Measurements from ENCODE around the gene THAP4. TPM values are rescaled to one million over a fixed set of nuclear protein-coding genes. Genes with fewer than 3 reads are reported as not detected.

The THAP4 gene
- total and polyA plus RNA-seq, 2 experiments from 2014 or later, result 62.9 to 80.4 TPM

DNA sequence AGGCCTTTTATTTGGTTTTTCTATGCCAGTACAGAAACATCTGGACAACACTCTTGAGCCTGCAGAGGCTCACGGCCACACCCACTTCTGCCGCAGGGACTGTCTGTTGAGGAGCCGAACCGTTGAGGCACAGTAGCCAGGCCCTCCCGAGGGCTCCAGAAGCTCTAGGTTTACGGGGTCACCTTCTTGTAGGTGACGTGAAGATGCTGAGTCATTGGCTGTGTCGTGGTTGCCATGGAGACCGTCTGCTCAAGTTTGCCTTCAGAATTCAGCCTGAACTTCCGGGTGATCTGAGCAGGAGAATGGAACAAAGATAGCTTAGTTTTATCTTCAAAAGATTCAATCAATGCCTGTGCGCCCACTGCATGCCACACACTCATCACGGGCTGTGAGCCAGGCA is 52.5 kb downstream of the THAP4 start (continued):
- no peak for TF ChIP-seq STAT1 (IDR thresholded peaks at IDR 0.05; ENCODE audit: unreplicated experiment)
- no peak for TF ChIP-seq ZNF114 (CRISPR knock-in tag; IDR thresholded peaks at IDR 0.05)
- TF ChIP-seq, protein P1, sequence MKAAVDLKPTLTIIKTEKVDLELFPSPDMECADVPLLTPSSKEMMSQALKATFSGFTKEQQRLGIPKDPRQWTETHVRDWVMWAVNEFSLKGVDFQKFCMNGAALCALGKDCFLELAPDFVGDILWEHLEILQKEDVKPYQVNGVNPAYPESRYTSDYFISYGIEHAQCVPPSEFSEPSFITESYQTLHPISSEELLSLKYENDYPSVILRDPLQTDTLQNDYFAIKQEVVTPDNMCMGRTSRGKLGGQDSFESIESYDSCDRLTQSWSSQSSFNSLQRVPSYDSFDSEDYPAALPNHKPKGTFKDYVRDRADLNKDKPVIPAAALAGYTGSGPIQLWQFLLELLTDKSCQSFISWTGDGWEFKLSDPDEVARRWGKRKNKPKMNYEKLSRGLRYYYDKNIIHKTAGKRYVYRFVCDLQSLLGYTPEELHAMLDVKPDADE (IDR thresholded peaks at IDR 0.05), result no peak
- no peak for TF ChIP-seq EZH2 (IDR thresholded peaks at IDR 0.05; ENCODE audit: low read depth, unreplicated experiment)
- no peak for TF ChIP-seq ZNF331 (CRISPR knock-in tag; IDR thresholded peaks at IDR 0.05; ENCODE audit: low read depth)
- TF ChIP-seq NANOG (IDR thresholded peaks at IDR 0.05; ENCODE audit: borderline replicate concordance), result no peak
- TF ChIP-seq, protein P2, sequence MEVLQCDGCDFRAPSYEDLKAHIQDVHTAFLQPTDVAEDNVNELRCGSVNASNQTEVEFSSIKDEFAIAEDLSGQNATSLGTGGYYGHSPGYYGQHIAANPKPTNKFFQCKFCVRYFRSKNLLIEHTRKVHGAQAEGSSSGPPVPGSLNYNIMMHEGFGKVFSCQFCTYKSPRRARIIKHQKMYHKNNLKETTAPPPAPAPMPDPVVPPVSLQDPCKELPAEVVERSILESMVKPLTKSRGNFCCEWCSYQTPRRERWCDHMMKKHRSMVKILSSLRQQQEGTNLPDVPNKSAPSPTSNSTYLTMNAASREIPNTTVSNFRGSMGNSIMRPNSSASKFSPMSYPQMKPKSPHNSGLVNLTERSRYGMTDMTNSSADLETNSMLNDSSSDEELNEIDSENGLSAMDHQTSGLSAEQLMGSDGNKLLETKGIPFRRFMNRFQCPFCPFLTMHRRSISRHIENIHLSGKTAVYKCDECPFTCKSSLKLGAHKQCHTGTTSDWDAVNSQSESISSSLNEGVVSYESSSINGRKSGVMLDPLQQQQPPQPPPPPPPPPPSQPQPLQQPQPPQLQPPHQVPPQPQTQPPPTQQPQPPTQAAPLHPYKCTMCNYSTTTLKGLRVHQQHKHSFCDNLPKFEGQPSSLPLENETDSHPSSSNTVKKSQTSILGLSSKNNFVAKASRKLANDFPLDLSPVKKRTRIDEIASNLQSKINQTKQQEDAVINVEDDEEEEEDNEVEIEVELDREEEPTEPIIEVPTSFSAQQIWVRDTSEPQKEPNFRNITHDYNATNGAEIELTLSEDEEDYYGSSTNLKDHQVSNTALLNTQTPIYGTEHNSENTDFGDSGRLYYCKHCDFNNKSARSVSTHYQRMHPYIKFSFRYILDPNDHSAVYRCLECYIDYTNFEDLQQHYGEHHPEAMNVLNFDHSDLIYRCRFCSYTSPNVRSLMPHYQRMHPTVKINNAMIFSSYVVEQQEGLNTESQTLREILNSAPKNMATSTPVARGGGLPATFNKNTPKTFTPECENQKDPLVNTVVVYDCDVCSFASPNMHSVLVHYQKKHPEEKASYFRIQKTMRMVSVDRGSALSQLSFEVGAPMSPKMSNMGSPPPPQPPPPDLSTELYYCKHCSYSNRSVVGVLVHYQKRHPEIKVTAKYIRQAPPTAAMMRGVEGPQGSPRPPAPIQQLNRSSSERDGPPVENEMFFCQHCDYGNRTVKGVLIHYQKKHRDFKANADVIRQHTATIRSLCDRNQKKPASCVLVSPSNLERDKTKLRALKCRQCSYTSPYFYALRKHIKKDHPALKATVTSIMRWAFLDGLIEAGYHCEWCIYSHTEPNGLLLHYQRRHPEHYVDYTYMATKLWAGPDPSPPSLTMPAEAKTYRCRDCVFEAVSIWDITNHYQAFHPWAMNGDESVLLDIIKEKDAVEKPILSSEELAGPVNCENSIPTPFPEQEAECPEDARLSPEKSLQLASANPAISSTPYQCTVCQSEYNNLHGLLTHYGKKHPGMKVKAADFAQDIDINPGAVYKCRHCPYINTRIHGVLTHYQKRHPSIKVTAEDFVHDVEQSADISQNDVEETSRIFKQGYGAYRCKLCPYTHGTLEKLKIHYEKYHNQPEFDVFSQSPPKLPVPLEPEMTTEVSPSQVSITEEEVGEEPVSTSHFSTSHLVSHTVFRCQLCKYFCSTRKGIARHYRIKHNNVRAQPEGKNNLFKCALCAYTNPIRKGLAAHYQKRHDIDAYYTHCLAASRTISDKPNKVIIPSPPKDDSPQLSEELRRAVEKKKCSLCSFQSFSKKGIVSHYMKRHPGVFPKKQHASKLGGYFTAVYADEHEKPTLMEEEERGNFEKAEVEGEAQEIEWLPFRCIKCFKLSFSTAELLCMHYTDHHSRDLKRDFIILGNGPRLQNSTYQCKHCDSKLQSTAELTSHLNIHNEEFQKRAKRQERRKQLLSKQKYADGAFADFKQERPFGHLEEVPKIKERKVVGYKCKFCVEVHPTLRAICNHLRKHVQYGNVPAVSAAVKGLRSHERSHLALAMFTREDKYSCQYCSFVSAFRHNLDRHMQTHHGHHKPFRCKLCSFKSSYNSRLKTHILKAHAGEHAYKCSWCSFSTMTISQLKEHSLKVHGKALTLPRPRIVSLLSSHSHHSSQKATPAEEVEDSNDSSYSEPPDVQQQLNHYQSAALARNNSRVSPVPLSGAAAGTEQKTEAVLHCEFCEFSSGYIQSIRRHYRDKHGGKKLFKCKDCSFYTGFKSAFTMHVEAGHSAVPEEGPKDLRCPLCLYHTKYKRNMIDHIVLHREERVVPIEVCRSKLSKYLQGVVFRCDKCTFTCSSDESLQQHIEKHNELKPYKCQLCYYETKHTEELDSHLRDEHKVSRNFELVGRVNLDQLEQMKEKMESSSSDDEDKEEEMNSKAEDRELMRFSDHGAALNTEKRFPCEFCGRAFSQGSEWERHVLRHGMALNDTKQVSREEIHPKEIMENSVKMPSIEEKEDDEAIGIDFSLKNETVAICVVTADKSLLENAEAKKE (CRISPR knock-in tag; IDR thresholded peaks at IDR 0.05), result no peak

- ATAC-seq, result no peak
- Mint-ChIP-seq H3K4me1 (peaks cover 6% of the 10 kb centered on the region), H3K9me3 (peaks cover 53% of the 10 kb centered on the region), H3K27me3 (ENCODE audit: insufficient read depth, low read depth, poor library complexity) (peaks cover 12% of the 10 kb centered on the region), H3K27ac (no peak overlapping the region), H3K36me3 (ENCODE audit: low read depth) (peaks cover 19% of the 10 kb centered on the region), H3K4me3 (no peak overlapping the region)
- H3K4me1 ChIP-seq (ENCODE audit: insufficient read depth), result peaks cover 5% of the 10 kb centered on the region; the same call in 1 of the 2 replicates
- no peaks in the 10 kb centered on the region for H3K27me3 ChIP-seq (ENCODE audit: insufficient read depth)
- 0 out of 2 replicates have a peak, but pooled peaks cover 3% of the 10 kb centered on the region for H4K20me1 ChIP-seq (replicated peaks; ENCODE audit: insufficient read depth)
- no peaks in the 10 kb centered on the region for H3K9me2 ChIP-seq (ENCODE audit: insufficient read depth)
- no peak overlapping the region for H3K4me3 ChIP-seq
- H3K79me2 ChIP-seq (replicated peaks; ENCODE audit: insufficient read depth), result 0 out of 2 replicates have a peak, but pooled peaks cover 3% of the 10 kb centered on the region
- H3K4me2 ChIP-seq, result no peak overlapping the region
- no peaks in the 10 kb centered on the region for H3F3A ChIP-seq (replicated peaks; ENCODE audit: low read depth)
- H3K36me3 ChIP-seq (ENCODE audit: insufficient read depth), result peaks cover 25% of the 10 kb centered on the region
- no peak for DNase-seq (ENCODE audit: low spot score)
- no peak overlapping the region for H3K27ac ChIP-seq (ENCODE audit: low read depth)
- H2AFZ ChIP-seq, result no peak overlapping the region
- TF ChIP-seq ZNF331 (CRISPR knock-in tag; IDR thresholded peaks at IDR 0.05; ENCODE audit: low read depth), result no peak
- TF ChIP-seq POLR2AphosphoS5 (IDR thresholded peaks at IDR 0.05; ENCODE audit: low read depth), result no peak
- TF ChIP-seq EZH2 (IDR thresholded peaks at IDR 0.05; ENCODE audit: low read depth, unreplicated experiment), result no peak
- TF ChIP-seq, protein P3, sequence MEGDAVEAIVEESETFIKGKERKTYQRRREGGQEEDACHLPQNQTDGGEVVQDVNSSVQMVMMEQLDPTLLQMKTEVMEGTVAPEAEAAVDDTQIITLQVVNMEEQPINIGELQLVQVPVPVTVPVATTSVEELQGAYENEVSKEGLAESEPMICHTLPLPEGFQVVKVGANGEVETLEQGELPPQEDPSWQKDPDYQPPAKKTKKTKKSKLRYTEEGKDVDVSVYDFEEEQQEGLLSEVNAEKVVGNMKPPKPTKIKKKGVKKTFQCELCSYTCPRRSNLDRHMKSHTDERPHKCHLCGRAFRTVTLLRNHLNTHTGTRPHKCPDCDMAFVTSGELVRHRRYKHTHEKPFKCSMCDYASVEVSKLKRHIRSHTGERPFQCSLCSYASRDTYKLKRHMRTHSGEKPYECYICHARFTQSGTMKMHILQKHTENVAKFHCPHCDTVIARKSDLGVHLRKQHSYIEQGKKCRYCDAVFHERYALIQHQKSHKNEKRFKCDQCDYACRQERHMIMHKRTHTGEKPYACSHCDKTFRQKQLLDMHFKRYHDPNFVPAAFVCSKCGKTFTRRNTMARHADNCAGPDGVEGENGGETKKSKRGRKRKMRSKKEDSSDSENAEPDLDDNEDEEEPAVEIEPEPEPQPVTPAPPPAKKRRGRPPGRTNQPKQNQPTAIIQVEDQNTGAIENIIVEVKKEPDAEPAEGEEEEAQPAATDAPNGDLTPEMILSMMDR (conservative IDR thresholded peaks at IDR 0.05; ENCODE audit: low read depth in 2 of 2), result no peak
- TF ChIP-seq EZH2phosphoT487 (IDR thresholded peaks at IDR 0.05; ENCODE audit: unreplicated experiment), result no peak
- TF ChIP-seq NANOG (IDR thresholded peaks at IDR 0.05; ENCODE audit: borderline replicate concordance), result no peak
- TF ChIP-seq STAT1 (IDR thresholded peaks at IDR 0.05; ENCODE audit: unreplicated experiment), result no peak
Measured at GRCh38 chr2:241582806-241583205, 54.2 kb downstream of the THAP4 start.
